ENCODE results near the gene SERTAD2.
A peak's percentile ranks its signal among the peaks of the same experiment; 100 is the strongest.

Gene SERTAD2

GRCh38 chr2:64688909-64689308 is 35.2 kb upstream of the SERTAD2 start:
- no peaks in the 10 kb centered on the region for H3K9me3 ChIP-seq (ENCODE audit: control insufficient read depth, insufficient read depth, low read length)
- H3K36me3 ChIP-seq (ENCODE audit: control insufficient read depth, insufficient read depth, low read length), result no peaks in the 10 kb centered on the region
- no peak overlapping the region for H3K27ac ChIP-seq (ENCODE audit: low read depth, low read length)
- 0 out of 2 replicates have a peak, but pooled peaks cover 6% of the 10 kb centered on the region for H3K4me1 ChIP-seq (ENCODE audit: control insufficient read depth, insufficient read depth, low read length)
- no peaks in the 10 kb centered on the region for H3K27me3 ChIP-seq (ENCODE audit: control insufficient read depth, insufficient read depth, low read length)
- no peak overlapping the region for H3K4me3 ChIP-seq (ENCODE audit: low read depth, low read length)
- no peak overlapping the region for H3K9ac ChIP-seq (ENCODE audit: low read depth, low read length)

GRCh38 chr2:64686283-64686956 is 32.7 kb upstream of the SERTAD2 start:
- Histone ChIP-seq H3K27me3 (ENCODE audit: control insufficient read depth, insufficient read depth, low read length) (no peaks in the 10 kb centered on the region), H3K9ac (ENCODE audit: low read depth, low read length) (no peak overlapping the region), H3K4me3 (ENCODE audit: low read depth, low read length) (no peak overlapping the region), H3K9me3 (ENCODE audit: control insufficient read depth, insufficient read depth, low read length) (no peaks in the 10 kb centered on the region), H3K27ac (ENCODE audit: low read depth, low read length) (peak overlapping the region; percentile 66), H3K4me1 (ENCODE audit: control insufficient read depth, insufficient read depth, low read length) (0 out of 2 replicates have a peak, but pooled peaks cover 6% of the 10 kb centered on the region), H3K36me3 (ENCODE audit: control insufficient read depth, insufficient read depth, low read length) (no peaks in the 10 kb centered on the region)

GRCh38 chr2:64685430-64685829 is 31.7 kb upstream of the SERTAD2 start:
- Histone ChIP-seq H3K9ac (ENCODE audit: low read depth, low read length) (no peak overlapping the region), H3K4me3 (ENCODE audit: low read depth, low read length) (no peak overlapping the region), H3K27me3 (ENCODE audit: control insufficient read depth, insufficient read depth, low read length) (no peaks in the 10 kb centered on the region), H3K27ac (ENCODE audit: low read depth, low read length) (no peak overlapping the region), H3K9me3 (ENCODE audit: control insufficient read depth, insufficient read depth, low read length) (no peaks in the 10 kb centered on the region), H3K4me1 (ENCODE audit: control insufficient read depth, insufficient read depth, low read length) (0 out of 2 replicates have a peak, but pooled peaks cover 6% of the 10 kb centered on the region), H3K36me3 (ENCODE audit: control insufficient read depth, insufficient read depth, low read length) (no peaks in the 10 kb centered on the region)

- no peak overlapping the region for H3K9ac ChIP-seq (ENCODE audit: low read depth, low read length)
- no peak overlapping the region for H3K4me3 ChIP-seq (ENCODE audit: low read depth, low read length)
- no peak overlapping the region for H3K27ac ChIP-seq (ENCODE audit: low read depth, low read length)
- H3K9me3 ChIP-seq (ENCODE audit: control insufficient read depth, insufficient read depth, low read length), result no peaks in the 10 kb centered on the region
- no peaks in the 10 kb centered on the region for H3K27me3 ChIP-seq (ENCODE audit: control insufficient read depth, insufficient read depth, low read length)
- no peaks in the 10 kb centered on the region for H3K36me3 ChIP-seq (ENCODE audit: control insufficient read depth, insufficient read depth, low read length)
- H3K4me1 ChIP-seq (ENCODE audit: control insufficient read depth, insufficient read depth, low read length), result peaks cover 14% of the 10 kb centered on the region
Observed at GRCh38 chr2:64683771-64684510, 30.2 kb upstream of the SERTAD2 start.

- Histone ChIP-seq H3K4me1 (ENCODE audit: control insufficient read depth, insufficient read depth, low read length) (peaks cover 17% of the 10 kb centered on the region), H3K27ac (ENCODE audit: low read depth, low read length) (no peak overlapping the region), H3K9me3 (ENCODE audit: control insufficient read depth, insufficient read depth, low read length) (no peaks in the 10 kb centered on the region), H3K27me3 (ENCODE audit: control insufficient read depth, insufficient read depth, low read length) (no peaks in the 10 kb centered on the region), H3K4me3 (ENCODE audit: low read depth, low read length) (no peak overlapping the region), H3K9ac (ENCODE audit: low read depth, low read length) (no peak overlapping the region), H3K36me3 (ENCODE audit: control insufficient read depth, insufficient read depth, low read length) (no peaks in the 10 kb centered on the region)
Observed at GRCh38 chr2:64681479-64681967, 27.8 kb upstream of the SERTAD2 start.

GRCh38 chr2:64679673-64680425 is 26.1 kb upstream of the SERTAD2 start:
- Histone ChIP-seq H3K4me1 (ENCODE audit: control insufficient read depth, insufficient read depth, low read length) (peaks cover 14% of the 10 kb centered on the region), H3K27me3 (ENCODE audit: control insufficient read depth, insufficient read depth, low read length) (no peaks in the 10 kb centered on the region), H3K27ac (ENCODE audit: low read depth, low read length) (no peak overlapping the region), H3K36me3 (ENCODE audit: control insufficient read depth, insufficient read depth, low read length) (no peaks in the 10 kb centered on the region), H3K4me3 (ENCODE audit: low read depth, low read length) (no peak overlapping the region), H3K9me3 (ENCODE audit: control insufficient read depth, insufficient read depth, low read length) (no peaks in the 10 kb centered on the region), H3K9ac (ENCODE audit: low read depth, low read length) (no peak overlapping the region)

GRCh38 chr2:64678771-64679590 is 25.3 kb upstream of the SERTAD2 start:
- no peak overlapping the region for H3K4me3 ChIP-seq (ENCODE audit: low read depth, low read length)
- no peak overlapping the region for H3K9ac ChIP-seq (ENCODE audit: low read depth, low read length)
- H3K4me1 ChIP-seq (ENCODE audit: control insufficient read depth, insufficient read depth, low read length), result peaks cover 14% of the 10 kb centered on the region
- no peaks in the 10 kb centered on the region for H3K27me3 ChIP-seq (ENCODE audit: control insufficient read depth, insufficient read depth, low read length)
- H3K36me3 ChIP-seq (ENCODE audit: control insufficient read depth, insufficient read depth, low read length), result no peaks in the 10 kb centered on the region
- H3K9me3 ChIP-seq (ENCODE audit: control insufficient read depth, insufficient read depth, low read length), result no peaks in the 10 kb centered on the region
- H3K27ac ChIP-seq (ENCODE audit: low read depth, low read length), result no peak overlapping the region

GRCh38 chr2:64677530-64677929 is 23.8 kb upstream of the SERTAD2 start:
- peaks cover 14% of the 10 kb centered on the region for H3K4me1 ChIP-seq (ENCODE audit: control insufficient read depth, insufficient read depth, low read length)
- H3K36me3 ChIP-seq (ENCODE audit: control insufficient read depth, insufficient read depth, low read length), result no peaks in the 10 kb centered on the region
- no peak overlapping the region for H3K4me3 ChIP-seq (ENCODE audit: low read depth, low read length)

GRCh38 chr2:64675860-64676259 is 22.1 kb upstream of the SERTAD2 start:
- no peak overlapping the region for H3K9ac ChIP-seq (ENCODE audit: low read depth, low read length)
- no peak overlapping the region for H3K27ac ChIP-seq (ENCODE audit: low read depth, low read length)
- peaks cover 14% of the 10 kb centered on the region for H3K4me1 ChIP-seq (ENCODE audit: control insufficient read depth, insufficient read depth, low read length)
- H3K4me3 ChIP-seq (ENCODE audit: low read depth, low read length), result no peak overlapping the region
- no peaks in the 10 kb centered on the region for H3K36me3 ChIP-seq (ENCODE audit: control insufficient read depth, insufficient read depth, low read length)
- no peaks in the 10 kb centered on the region for H3K27me3 ChIP-seq (ENCODE audit: control insufficient read depth, insufficient read depth, low read length)
- H3K9me3 ChIP-seq (ENCODE audit: control insufficient read depth, insufficient read depth, low read length), result no peaks in the 10 kb centered on the region

More at GRCh38 chr2:64677530-64677929, 23.8 kb upstream of the SERTAD2 start:
- Histone ChIP-seq H3K27ac (ENCODE audit: low read depth, low read length) (no peak overlapping the region), H3K27me3 (ENCODE audit: control insufficient read depth, insufficient read depth, low read length) (no peaks in the 10 kb centered on the region), H3K9me3 (ENCODE audit: control insufficient read depth, insufficient read depth, low read length) (no peaks in the 10 kb centered on the region), H3K9ac (ENCODE audit: low read depth, low read length) (no peak overlapping the region)

GRCh38 chr2:64672708-64673107 is 19.0 kb upstream of the SERTAD2 start:
- Histone ChIP-seq H3K27me3 (ENCODE audit: control insufficient read depth, insufficient read depth, low read length) (no peaks in the 10 kb centered on the region), H3K4me1 (ENCODE audit: control insufficient read depth, insufficient read depth, low read length) (peaks cover under 1% of the 10 kb centered on the region; the same call in 1 of the 2 replicates), H3K4me3 (ENCODE audit: low read depth, low read length) (no peak overlapping the region), H3K9me3 (ENCODE audit: control insufficient read depth, insufficient read depth, low read length) (no peaks in the 10 kb centered on the region), H3K36me3 (ENCODE audit: control insufficient read depth, insufficient read depth, low read length) (no peaks in the 10 kb centered on the region), H3K27ac (ENCODE audit: low read depth, low read length) (no peak overlapping the region), H3K9ac (ENCODE audit: low read depth, low read length) (no peak overlapping the region)
